Cardiac muscle cell (in vitro differentiated cells and primary cell): ENCODE measurements around the gene NPAS3. TPM values are rescaled to one million over a fixed set of nuclear protein-coding genes. Genes with fewer than 3 reads are reported as not detected.

Experiments
- DNase-seq, 2 donors: peaks; one replicate each; pipeline versions ENCODE4 v3.0.0 to v3.0.0-alpha.2; 2010 to 2017; ENCODE audit warnings: low read depth in 1 of 2, low spot score in 1 of 2
- H3K27ac ChIP-seq: fragments of 200-600 bp; sonication (generic); 2 replicates; pipeline ENCODE4 v1.5.1; 2016
- H3K27me3 ChIP-seq: fragments of 200-600 bp; sonication (generic); 2 replicates; pipeline ENCODE4 v1.6.0; 2016; ENCODE audit warnings: control low read depth
- H3K36me3 ChIP-seq: fragments of 200-600 bp; sonication (generic); 2 replicates; pipeline ENCODE4 v1.5.1; 2016; ENCODE audit warnings: control low read depth
- H3K4me1 ChIP-seq: fragments of 200-600 bp; sonication (generic); 2 replicates; pipeline ENCODE4 v1.8.1; 2017; ENCODE audit warnings: low read depth, mild to moderate bottlenecking, mixed run types
- H3K4me3 ChIP-seq: fragments of 200-600 bp; sonication (generic); 2 replicates; pipeline ENCODE4 v1.5.1; 2016; ENCODE audit warnings: mild to moderate bottlenecking
- H3K9me3 ChIP-seq: fragments of 200-600 bp; sonication (generic); 2 replicates; pipeline ENCODE4 v1.5.1; 2017; ENCODE audit warnings: low read depth, mild to moderate bottlenecking, control low read depth
- polyA plus RNA-seq: library from polyadenylated mRNA; unstranded; fragments of >200 nt; fragmentation: Nextera tagmentation; extraction: Ambion mirVana; gene quantifications from 2 replicates; pipeline ENCODE4 v1.2.1, GENCODE V29; 2016
- total RNA-seq: library from RNA; depleted of rRNA; stranded (reverse); fragments of >200 nt; gene quantifications from 2 replicates; pipeline ENCODE4 v1.2.3, GENCODE V29; 2016
- TF ChIP-seq, protein P1 (sequence below): IDR thresholded peaks from 2 replicates; pipeline ENCODE4 v1.5.1; 2012; ENCODE audit warnings: low read depth, mild to moderate bottlenecking, low read length

The NPAS3 gene
- total and polyA plus RNA-seq, 2 experiments from 2014 or later: 0.18 TPM

GRCh38 chr14:33291529-33292104, 352.9 kb downstream of the NPAS3 start:
- no peak overlapping the region for H3K27ac ChIP-seq
- no peak for DNase-seq
- no peaks in the 10 kb centered on the region for H3K36me3 ChIP-seq
- no peaks in the 10 kb centered on the region for H3K27me3 ChIP-seq
- no peaks in the 10 kb centered on the region for H3K9me3 ChIP-seq
- TF ChIP-seq, protein P1, sequence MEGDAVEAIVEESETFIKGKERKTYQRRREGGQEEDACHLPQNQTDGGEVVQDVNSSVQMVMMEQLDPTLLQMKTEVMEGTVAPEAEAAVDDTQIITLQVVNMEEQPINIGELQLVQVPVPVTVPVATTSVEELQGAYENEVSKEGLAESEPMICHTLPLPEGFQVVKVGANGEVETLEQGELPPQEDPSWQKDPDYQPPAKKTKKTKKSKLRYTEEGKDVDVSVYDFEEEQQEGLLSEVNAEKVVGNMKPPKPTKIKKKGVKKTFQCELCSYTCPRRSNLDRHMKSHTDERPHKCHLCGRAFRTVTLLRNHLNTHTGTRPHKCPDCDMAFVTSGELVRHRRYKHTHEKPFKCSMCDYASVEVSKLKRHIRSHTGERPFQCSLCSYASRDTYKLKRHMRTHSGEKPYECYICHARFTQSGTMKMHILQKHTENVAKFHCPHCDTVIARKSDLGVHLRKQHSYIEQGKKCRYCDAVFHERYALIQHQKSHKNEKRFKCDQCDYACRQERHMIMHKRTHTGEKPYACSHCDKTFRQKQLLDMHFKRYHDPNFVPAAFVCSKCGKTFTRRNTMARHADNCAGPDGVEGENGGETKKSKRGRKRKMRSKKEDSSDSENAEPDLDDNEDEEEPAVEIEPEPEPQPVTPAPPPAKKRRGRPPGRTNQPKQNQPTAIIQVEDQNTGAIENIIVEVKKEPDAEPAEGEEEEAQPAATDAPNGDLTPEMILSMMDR: no peak
- H3K4me3 ChIP-seq: no peak overlapping the region
- H3K4me1 ChIP-seq: no peaks in the 10 kb centered on the region

- no peak for DNase-seq
- Histone ChIP-seq H3K27me3 (no peaks in the 10 kb centered on the region), H3K27ac (no peak overlapping the region), H3K4me3 (no peak overlapping the region), H3K9me3 (no peaks in the 10 kb centered on the region), H3K4me1 (no peaks in the 10 kb centered on the region), H3K36me3 (no peaks in the 10 kb centered on the region)
- TF ChIP-seq, protein P1: no peak
Measured at GRCh38 chr14:33294419-33294818, 355.7 kb downstream of the NPAS3 start.

DNA sequence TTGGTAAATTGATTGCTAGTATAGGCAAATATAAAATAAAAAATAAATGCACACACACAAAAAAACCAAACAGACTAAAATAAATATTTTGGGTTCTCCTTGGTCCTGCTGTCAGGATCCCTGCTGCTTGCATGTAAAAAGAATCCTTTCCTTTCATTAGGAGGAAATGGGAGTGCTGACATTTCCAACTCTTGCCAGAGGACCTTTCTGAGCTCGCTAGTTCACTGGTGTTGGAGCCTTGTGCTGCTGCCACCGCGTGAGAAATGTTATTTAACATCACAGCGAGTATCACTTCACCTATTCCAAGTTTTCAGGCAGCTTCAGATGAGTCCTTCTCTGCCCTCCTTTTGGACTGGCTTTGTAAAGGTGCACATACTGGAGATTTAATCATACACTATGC, 358.9 kb downstream of the NPAS3 start:
- H3K27ac ChIP-seq: no peak overlapping the region
- TF ChIP-seq, protein P1: no peak
- H3K27me3 ChIP-seq: no peaks in the 10 kb centered on the region
- no peak overlapping the region for H3K4me3 ChIP-seq
- H3K9me3 ChIP-seq: no peaks in the 10 kb centered on the region
- no peaks in the 10 kb centered on the region for H3K4me1 ChIP-seq
- no peak for DNase-seq
- H3K36me3 ChIP-seq: no peaks in the 10 kb centered on the region

DNA sequence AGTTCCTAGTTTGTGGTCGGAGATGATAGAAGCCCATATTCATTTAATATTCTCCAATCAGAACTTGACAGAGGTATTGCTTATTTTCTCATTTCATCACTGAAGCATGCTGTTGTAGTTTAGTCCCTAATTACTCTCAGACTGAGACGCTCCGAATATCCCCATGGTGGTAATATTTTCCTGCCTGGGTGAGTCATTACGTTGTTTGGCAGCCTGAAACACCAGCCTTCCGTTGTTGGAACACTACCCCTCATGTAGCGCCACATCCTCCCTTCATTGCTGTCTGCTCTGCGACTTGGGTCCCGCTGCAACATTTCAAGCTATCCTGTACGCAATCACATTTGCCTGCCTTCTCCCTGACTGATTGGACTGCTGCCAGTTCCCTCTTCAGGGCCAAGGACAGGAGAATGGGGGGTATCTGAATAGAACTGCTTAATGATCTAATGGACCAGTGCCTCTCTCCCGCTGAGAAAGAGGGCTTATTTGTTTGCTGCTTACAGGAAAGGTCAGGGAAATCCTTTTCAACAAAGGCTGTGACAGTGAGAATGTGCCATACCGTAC, 369.1 kb downstream of the NPAS3 start:
- Histone ChIP-seq H3K27me3 (no peaks in the 10 kb centered on the region), H3K4me1 (no peaks in the 10 kb centered on the region), H3K9me3 (no peaks in the 10 kb centered on the region), H3K36me3 (no peaks in the 10 kb centered on the region), H3K27ac (no peak overlapping the region), H3K4me3 (no peak overlapping the region)
- TF ChIP-seq, protein P1: no peak
- DNase-seq: peak in 1 of 2 donors; percentile 69

DNA sequence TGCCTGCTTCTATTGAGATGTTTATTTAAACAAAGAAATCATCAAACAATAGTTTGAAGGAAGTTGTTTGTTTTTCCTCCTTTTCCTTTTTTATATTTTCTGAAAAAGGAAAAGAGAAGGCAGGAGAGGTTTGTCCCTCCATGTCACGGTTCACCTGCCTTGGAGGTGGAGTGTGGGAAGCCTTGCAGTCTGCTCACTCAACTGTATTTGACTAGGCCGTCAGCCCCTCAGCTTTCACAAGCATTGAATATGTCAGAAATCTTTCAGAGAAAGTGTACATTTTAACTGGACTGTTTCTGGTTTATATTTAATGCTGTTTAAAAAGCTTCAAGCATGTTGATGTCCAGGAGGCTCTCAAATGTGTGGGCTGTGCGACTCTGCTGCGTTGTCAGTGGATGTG, 370.4 kb downstream of the NPAS3 start:
- Histone ChIP-seq H3K27ac (no peak overlapping the region), H3K9me3 (no peaks in the 10 kb centered on the region), H3K27me3 (no peaks in the 10 kb centered on the region), H3K4me3 (no peak overlapping the region), H3K4me1 (no peaks in the 10 kb centered on the region), H3K36me3 (no peaks in the 10 kb centered on the region)
- TF ChIP-seq, protein P1: no peak
- DNase-seq: no peak
